AG08395 (cell line): Measurements from ENCODE around the gene C20orf204.

ENCODE experiments used
- DNase-seq: peaks from one replicate; pipeline ENCODE4 v3.0.0; 2012; ENCODE audit warnings: mixed read lengths, low spot score

Gene C20orf204

GRCh38 chr20:64072498-64073063 lies 36.6 kb downstream of the C20orf204 start:
- no peak for DNase-seq

GRCh38 chr20:64073476-64074183 lies 37.6 kb downstream of the C20orf204 start:
- no peak for DNase-seq

DNA sequence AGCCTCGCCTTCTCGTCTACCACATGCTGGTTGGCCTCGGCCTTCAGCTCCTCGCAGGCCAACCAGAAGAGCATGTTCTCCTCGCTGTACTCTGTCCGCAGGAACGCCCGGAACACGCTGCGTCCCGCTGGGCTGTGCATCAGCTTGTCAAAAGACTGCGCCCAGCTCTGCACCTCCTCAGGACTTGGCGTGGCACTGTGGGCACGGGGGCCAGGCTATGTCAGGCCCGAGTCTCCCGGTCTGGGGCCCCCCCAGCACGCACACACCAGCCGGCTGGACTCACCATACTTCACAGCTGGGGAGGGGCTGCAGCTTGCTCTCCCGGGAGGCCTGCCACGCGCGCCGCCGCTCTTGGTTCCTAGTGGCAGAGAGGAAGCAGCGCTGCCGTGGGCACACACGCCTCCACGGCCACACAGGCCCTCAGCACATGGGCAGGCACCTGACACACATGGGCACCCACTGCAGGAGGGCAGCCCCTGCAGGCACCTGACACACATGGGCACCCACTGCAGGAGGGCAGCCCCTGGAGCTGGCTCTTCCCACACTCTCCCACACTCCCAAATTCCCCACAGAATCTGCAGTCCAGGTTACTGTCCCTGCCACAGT lies 38.3 kb downstream of the C20orf204 start:
- no peak for DNase-seq

DNA sequence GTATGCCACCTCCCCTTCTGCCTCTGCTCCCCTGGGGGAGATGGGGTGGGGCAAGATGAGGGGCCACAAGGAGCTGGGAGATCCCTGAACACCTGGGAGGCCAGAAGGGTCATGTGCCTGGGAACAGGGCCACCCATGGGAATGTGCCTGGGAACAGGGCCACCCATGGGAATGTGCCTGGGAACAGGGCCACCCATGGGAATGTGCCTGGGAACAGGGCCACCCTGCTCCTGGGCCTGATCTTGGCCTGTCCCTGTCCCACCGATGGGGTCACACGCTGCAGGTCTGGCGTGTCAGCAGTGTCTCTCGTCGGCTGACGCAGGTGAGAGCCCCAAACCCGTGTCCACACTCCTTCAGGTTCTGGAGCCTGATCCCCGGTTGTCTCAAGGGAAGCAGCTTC lies 39.0 kb downstream of the C20orf204 start:
- DNase-seq, result no peak

DNA sequence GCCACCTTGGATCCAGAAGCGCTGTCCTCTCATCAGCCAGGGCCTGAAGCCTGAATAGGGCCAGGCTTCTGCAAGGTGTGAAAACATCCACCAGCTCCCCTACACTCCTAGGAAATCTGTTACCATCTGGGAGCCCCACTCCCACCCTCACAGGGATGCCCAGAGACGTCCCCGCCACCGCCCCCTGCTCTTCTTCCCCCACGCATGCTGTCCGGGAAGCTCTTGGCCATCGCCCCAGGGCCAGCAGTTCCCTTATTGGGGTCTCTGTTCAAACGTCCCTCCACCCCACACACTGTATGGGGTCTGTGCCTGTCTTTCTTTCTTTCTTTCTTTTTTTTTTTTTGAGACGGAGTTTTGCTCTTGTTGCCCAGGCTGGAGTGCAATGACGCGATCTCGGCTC lies 39.6 kb downstream of the C20orf204 start:
- no peak for DNase-seq

DNA sequence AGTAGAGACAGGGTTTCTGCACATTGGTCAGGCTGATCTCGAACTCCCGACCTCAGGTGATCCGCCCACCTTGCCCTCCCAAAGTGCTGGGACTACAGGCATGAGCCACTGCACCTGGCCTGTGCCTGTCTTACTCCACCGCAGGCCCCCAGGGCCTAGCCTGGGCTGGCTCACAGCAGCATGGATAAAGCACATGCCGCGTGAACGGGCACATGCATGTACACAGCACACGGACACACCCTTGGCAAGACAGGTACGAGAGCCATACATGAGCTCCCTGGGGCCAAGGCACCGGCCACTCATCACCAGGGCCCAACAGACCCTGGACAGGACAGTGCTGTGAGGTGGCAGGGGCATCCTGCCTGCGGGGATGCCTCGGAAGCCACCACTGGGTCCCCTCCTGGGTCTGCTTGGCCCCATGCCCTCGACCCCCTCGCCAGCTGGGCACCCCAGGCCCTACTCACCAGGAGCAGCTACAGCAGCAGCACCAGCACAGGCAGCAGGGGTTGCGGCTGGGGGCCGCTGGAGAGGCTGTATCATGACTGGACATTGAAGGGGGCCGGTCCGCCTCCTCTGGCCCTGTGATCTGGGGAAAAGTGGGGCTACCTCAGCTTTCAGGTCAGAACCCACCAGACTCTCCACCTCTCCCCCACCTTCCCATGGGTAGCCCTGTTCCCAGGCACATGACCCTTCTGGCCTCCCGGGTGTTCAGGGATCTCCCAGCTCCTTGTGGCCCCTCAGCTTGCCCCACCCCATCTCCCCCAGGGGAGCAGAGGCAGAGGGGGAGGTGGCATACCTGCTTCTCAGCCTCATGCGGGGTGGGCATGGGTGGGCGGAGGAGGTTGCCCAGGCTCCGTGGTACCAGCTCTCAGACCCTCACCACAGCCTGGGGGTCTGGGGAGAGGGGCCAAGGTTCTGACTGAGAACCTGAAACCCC lies 40.3 kb downstream of the C20orf204 start:
- no peak for DNase-seq

DNA sequence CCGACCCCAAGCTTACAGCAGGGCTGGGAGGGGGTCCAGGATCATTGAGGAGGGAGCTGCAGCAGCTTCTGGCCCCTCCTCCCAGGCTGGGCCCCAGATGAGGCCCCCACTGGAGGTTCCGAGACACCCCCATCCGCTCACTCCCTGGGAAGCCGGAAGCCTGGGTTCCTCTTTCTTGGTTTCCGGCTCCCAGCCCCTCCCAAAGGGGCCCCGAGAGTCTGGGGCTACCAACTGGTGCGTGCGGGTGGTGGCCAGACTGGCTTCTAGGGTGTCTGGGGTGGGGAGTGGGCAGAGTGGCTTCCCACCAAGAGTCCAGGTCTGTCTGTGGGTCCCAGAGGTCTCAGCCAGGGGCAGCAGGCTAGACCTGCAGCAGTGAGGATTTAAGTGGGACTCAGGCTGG lies 41.1 kb downstream of the C20orf204 start:
- DNase-seq, result no peak

DNA sequence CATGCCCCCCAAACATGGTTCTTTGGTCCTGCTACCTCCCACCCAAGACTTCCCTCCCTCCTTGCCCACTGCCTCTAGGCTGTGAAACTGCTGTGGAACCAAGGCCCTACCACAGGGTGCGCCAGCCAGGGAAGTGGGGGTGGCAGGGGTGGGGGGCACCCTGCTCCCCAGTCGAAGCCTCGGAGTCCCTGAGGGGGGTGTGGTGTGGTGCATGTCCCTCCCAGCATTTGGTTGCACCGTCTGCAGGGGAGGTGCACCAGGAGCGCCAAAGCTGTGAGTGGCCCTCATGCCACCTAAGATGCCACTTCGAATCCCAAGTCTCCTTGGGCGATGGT lies 41.5 kb downstream of the C20orf204 start:
- no peak for DNase-seq

DNA sequence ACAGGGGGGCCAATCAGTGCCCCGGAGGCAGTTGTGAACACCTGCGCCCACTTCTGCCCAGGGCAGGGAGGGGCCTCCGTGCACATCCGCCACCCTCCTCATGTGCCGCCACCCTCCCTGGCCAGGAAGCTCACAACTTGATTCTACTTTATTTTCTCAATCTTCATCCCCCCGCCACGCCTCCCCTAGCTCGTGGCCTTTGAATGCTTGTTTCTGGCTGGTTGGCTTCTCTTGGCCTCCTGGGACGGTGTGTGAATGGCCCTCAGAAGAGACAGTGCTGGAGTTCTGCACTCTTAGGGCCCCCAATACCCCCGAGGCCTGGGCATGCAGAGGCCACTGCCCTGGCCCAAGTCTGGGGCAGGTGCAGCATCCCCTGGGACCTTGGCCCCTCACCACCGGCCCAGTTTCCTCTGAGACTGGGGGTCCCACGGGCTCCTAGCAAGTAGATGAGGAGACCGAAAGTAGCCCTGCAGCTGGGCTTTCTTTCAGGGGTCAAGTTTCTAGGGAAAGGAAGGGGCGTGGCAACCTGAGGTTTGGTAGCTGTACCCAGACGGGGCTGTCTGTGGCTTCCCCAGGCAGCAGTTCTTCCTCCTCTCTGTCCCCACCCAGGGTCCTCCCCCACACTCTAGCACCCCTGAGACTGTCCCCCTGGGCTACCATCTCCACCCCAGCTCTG lies 42.0 kb downstream of the C20orf204 start:
- no peak for DNase-seq

DNA sequence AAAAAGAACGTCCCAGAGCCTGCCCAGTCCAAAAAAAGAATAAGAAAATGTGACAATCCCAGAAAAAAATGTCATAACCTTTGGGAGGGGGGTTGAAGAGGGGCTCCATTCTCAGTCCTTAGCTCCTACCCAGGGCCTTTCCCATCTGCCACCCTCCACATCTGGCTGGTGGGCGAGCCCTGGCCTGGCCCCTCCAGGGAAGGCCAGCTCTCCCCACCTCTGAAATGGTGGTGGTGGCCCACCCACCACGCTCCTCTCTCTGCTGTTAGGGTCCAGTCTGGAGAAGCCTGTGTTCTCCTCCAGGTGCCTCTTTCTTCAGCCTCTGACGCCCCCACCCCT lies 42.9 kb downstream of the C20orf204 start:
- DNase-seq, result no peak

DNA sequence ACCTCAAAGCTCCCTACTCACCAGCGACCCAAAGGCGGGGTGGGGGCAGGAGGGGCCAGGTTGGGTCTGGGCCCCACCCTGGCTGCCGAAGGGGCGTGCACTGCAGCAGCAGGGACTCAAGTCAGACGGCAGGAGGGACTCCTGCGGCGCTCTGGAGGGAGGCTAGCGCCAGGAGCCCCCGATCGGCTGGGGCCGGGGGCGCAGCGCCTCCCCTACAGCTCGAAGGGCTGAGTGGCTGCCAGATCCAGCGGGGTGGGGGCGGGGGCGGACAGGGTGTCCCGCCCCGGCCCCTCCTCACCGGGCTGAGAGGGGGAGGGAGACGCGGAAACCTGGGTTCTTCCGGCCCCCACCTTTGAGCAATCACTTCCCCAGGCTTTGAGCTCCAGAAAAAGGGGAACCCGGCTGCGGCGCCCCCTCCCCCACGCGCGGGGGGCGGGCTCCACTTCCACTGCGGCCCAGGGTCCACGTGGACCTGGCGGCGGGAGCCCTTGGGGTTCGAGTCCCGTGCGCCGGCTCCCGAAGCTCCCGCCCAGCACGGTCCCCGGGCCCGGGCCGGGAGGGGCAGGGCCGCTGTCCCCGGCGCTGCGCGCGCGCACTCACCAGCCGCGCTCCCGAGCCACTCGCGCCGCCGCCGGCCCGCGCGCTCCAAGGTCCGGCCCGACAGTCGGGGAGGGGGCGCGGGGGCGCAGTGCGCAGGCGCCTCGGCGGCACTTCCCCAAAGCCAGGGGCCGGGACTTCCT lies 43.5 kb downstream of the C20orf204 start, which contains the start of gene RGS19:
Gene RGS19 (minus strand): TSS at position 246 of the 740 bp plus-strand sequence. CDS start 2,632 bp downstream, outside the sequence.
- peak; percentile 83 for DNase-seq

GRCh38 chr20:64080013-64080812 lies 44.2 kb downstream of the C20orf204 start, which contains the start of gene OPRL1:
Gene OPRL1 (plus strand): TSS chr20:64080082. CDS start chr20:64092721, 12,639 bp downstream.
- DNase-seq, result no peak

DNA sequence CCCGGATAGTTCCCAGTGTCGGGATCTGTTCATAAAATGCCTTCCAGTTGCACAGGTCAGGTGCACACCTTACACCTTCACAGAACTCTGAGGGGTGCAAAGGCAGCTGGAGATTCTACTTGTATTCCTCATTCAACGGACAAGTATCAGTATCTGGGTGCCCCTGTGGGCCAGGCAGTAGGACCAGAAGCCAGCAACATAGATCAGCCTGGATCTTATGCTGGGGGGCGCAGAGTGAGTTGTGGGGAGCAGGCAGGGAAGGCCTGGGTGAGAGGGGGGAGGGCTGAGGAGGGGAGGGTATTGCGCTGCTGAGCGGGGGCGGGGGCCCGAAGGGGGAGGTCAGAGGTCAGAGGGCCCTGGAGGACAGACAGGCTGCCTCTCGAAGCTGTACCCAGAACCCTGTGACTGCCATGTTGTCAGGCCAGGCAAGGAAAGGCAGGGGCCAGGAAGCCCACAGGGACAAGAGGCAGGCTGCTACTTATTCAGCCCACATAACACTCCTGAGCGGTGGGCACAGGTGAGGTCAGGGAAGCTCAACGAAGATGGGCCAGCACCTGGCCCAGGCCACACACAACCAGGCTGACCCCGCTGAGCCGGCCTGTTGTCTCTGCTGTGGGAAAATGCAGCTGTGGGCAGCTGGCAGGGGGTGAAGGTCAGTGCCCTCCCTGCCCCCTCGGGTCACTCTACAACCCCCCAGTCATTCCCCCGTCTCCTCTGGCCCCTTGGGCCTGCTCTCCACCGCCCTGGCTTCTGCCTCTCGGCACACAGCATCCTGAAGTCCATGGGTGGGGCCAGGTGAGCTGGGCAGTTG lies 45.0 kb downstream of the C20orf204 start:
- DNase-seq, result no peak

DNA sequence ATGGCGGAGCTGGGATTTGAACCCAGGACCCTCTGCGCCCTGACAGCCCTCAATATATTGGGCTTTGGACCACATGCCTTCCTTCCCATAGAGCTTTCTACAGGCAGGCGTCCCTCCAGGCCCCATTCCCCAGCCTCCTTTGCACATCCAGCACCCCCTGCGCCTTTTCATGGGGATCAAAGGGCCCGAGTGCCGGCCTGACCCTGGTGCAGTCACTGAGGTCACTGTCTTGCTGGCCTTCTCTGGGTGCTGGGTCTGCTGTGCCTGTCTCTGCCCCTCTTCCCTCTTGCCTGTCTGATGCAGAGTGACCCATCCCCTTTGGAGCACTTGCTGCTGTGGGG lies 45.6 kb downstream of the C20orf204 start:
- no peak for DNase-seq

GRCh38 chr20:64082126-64082731 lies 46.2 kb downstream of the C20orf204 start:
- no peak for DNase-seq

GRCh38 chr20:64082820-64083377 lies 46.9 kb downstream of the C20orf204 start:
- DNase-seq, result no peak

GRCh38 chr20:64083378-64083803 lies 47.4 kb downstream of the C20orf204 start:
- peak; percentile 77 for DNase-seq

- DNase-seq, result no peak
Observed at GRCh38 chr20:64083804-64084684, 48.1 kb downstream of the C20orf204 start, which contains the start of gene LKAAEAR1. Gene LKAAEAR1 (minus strand): TSS chr20:64084398. CDS start chr20:64084219, 179 bp downstream.
